CD4-positive, CD25-positive, alpha-beta regulatory T cell (primary cell): ENCODE measurements around the gene USP49. TPM values are rescaled to one million over a fixed set of nuclear protein-coding genes. Genes with fewer than 3 reads are reported as not detected.

ENCODE experiments used
- ATAC-seq, 2 donors: fragments of 150-1000 bp; cut with Tn5 transposase; one replicate each; pipeline ENCODE4 v1.10.0; 2021; ENCODE audit warnings: low read depth in 2 of 2, moderate number of reproducible peaks in 2 of 2, moderate library complexity in 1 of 2
- DNase-seq, 3 donors: peaks; one replicate each; pipeline versions ENCODE4 v3.0.0 to v3.0.0-alpha.2; 2012 to 2022; ENCODE audit warnings: mixed read lengths in 1 of 3
- H3K27ac ChIP-seq: one replicate; pipeline ENCODE4 v1.7.0; 2013; ENCODE audit warnings: mild to moderate bottlenecking, low read length; ENCODE audit not compliant: insufficient read depth, poor library complexity, severe bottlenecking
- H3K27me3 ChIP-seq: one replicate; pipeline ENCODE4 v1.7.0; 2013; ENCODE audit warnings: low read length; ENCODE audit not compliant: control insufficient read depth, insufficient read depth
- H3K36me3 ChIP-seq: one replicate; pipeline ENCODE4 v1.7.0; 2013; ENCODE audit warnings: mild to moderate bottlenecking, low read length, moderate library complexity; ENCODE audit not compliant: control insufficient read depth, insufficient read depth
- H3K4me1 ChIP-seq: 2 replicates; pipeline ENCODE4 v1.7.0; 2013; ENCODE audit warnings: mild to moderate bottlenecking, low read length; ENCODE audit not compliant: insufficient read depth, control insufficient read depth, poor library complexity, severe bottlenecking
- H3K4me3 ChIP-seq: one replicate; pipeline ENCODE4 v1.7.0; 2013; ENCODE audit warnings: low read depth, mild to moderate bottlenecking, low read length, moderate library complexity
- H3K9me3 ChIP-seq, 2 experiments: 1 replicate in 1 of 2; 2 replicates in 1 of 2; pipeline ENCODE4 v1.7.0; 2013; ENCODE audit warnings: low read length in 2 of 2, mild to moderate bottlenecking in 1 of 2, moderate library complexity in 1 of 2; ENCODE audit not compliant: control insufficient read depth in 2 of 2
- H3K27ac Mint-ChIP-seq, 3 donors: one replicate each; pipeline ENCODE4 v1.8.0; 2020 to 2022; ENCODE audit warnings: mild to moderate bottlenecking in 3 of 3, mixed read lengths in 3 of 3, moderate library complexity in 2 of 3
- H3K27me3 Mint-ChIP-seq: one replicate; pipeline ENCODE4 v1.8.0; 2022; ENCODE audit warnings: mild to moderate bottlenecking, mixed read lengths
- H3K36me3 Mint-ChIP-seq: one replicate; pipeline ENCODE4 v1.8.0; 2020; ENCODE audit warnings: mixed read lengths
- H3K4me1 Mint-ChIP-seq, 4 donors: one replicate each; pipeline ENCODE4 v1.8.0; 2020 to 2022; ENCODE audit warnings: mixed read lengths in 4 of 4, mild to moderate bottlenecking in 1 of 4
- H3K4me3 Mint-ChIP-seq, 4 donors: one replicate each; pipeline ENCODE4 v1.8.0; 2020 to 2022; ENCODE audit warnings: mild to moderate bottlenecking in 4 of 4, mixed read lengths in 4 of 4, moderate library complexity in 3 of 4
- H3K9me3 Mint-ChIP-seq, 7 donors: one replicate each; pipeline ENCODE4 v1.8.0; 2020 to 2022; ENCODE audit warnings: mixed read lengths in 7 of 7, mild to moderate bottlenecking in 3 of 7, moderate library complexity in 2 of 7
- polyA plus RNA-seq, 4 donors: library from polyadenylated mRNA; unstranded; fragments of 300-500 nt; fragmentation: Illumina TruSeq; gene quantifications; one replicate each; pipeline ENCODE4 v1.2.3, GENCODE V29; 2021
- total RNA-seq: library from RNA; stranded (reverse); gene quantifications from one replicate; pipeline ENCODE4 v1.2.3, GENCODE V29; 2022

Gene USP49
- total and polyA plus RNA-seq, 5 donors from 2014 or later: 0.34 to 2.9 (median 0.52) TPM

GRCh38 chr6:41859356-41859755, 35.8 kb downstream of the USP49 start:
- DNase-seq (no peak), ATAC-seq (no peak)
- H3K4me3 Mint-ChIP-seq: no peak overlapping the region
- Histone ChIP-seq H3K36me3 (no peaks in the 10 kb centered on the region), H3K27me3 (no peaks in the 10 kb centered on the region), H3K9me3 (no peaks in the 10 kb centered on the region), H3K4me1 (no peaks in the 10 kb centered on the region), H3K27ac (no peak overlapping the region), H3K4me3 (no peak overlapping the region)
- H3K27me3 Mint-ChIP-seq: no peaks in the 10 kb centered on the region
- no peaks in the 10 kb centered on the region for H3K36me3 Mint-ChIP-seq
- H3K9me3 Mint-ChIP-seq: no peaks in the 10 kb centered on the region
- H3K4me1 Mint-ChIP-seq: no peaks in the 10 kb centered on the region
- no peak overlapping the region for H3K27ac Mint-ChIP-seq

DNA sequence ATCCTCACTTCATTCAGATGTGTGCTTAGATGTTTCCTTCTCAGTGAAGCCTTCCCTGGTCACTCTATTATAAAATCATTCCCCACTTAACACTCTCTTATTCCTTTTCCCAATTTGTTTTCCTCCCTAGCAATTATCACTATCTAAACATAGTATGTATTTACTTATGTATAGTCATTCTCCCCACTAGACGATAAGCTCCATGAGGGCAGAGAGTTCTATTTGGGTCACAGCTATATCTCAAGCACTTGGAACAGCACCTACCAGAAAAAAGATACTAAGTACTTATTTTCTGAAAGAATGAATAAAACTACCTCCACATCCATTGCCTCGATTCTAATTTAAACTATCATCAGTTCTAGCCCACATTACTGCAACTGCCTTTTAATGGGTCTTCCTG, 36.5 kb downstream of the USP49 start:
- no peaks in the 10 kb centered on the region for H3K4me1 ChIP-seq
- H3K27me3 Mint-ChIP-seq: no peaks in the 10 kb centered on the region
- H3K27me3 ChIP-seq: no peaks in the 10 kb centered on the region
- no peaks in the 10 kb centered on the region for H3K9me3 Mint-ChIP-seq
- no peak overlapping the region for H3K27ac Mint-ChIP-seq
- H3K4me3 Mint-ChIP-seq: no peak overlapping the region
- no peak for ATAC-seq
- DNase-seq: no peak
- H3K36me3 Mint-ChIP-seq: no peaks in the 10 kb centered on the region
- H3K9me3 ChIP-seq: no peaks in the 10 kb centered on the region
- H3K27ac ChIP-seq: no peak overlapping the region
- H3K36me3 ChIP-seq: no peaks in the 10 kb centered on the region
- no peaks in the 10 kb centered on the region for H3K4me1 Mint-ChIP-seq
- H3K4me3 ChIP-seq: no peak overlapping the region

DNA sequence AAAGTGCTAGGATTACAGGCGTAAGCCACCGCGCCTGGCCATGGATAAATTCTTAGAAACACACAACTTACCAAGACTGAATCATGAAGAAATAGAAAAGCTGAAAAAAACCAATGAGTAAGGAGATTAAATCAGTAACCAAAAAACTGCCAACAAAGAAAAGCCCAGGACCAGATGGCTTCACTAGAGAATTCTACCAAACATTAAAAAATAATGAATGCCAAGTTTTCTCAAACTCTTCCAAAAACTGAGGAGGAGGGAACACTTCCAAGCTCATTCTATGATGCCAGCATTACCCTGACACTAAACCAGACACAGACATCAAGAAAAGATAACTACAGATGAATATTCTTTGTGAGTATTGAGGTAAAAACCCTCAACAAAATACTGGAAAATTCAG, 44.3 kb downstream of the USP49 start:
- Histone ChIP-seq H3K4me3 (no peak overlapping the region), H3K36me3 (no peaks in the 10 kb centered on the region), H3K9me3 (no peaks in the 10 kb centered on the region), H3K27ac (no peak overlapping the region), H3K27me3 (no peaks in the 10 kb centered on the region), H3K4me1 (no peaks in the 10 kb centered on the region)
- peaks cover 0 to 7% (median 5%) of the 10 kb centered on the region in 4 donors for H3K4me1 Mint-ChIP-seq
- H3K4me3 Mint-ChIP-seq: no peak overlapping the region
- ATAC-seq (no peak), DNase-seq (no peak)
- peaks cover 3% of the 10 kb centered on the region for H3K36me3 Mint-ChIP-seq
- no peaks in the 10 kb centered on the region for H3K27me3 Mint-ChIP-seq
- H3K9me3 Mint-ChIP-seq: no peaks in the 10 kb centered on the region
- H3K27ac Mint-ChIP-seq: no peak overlapping the region

DNA sequence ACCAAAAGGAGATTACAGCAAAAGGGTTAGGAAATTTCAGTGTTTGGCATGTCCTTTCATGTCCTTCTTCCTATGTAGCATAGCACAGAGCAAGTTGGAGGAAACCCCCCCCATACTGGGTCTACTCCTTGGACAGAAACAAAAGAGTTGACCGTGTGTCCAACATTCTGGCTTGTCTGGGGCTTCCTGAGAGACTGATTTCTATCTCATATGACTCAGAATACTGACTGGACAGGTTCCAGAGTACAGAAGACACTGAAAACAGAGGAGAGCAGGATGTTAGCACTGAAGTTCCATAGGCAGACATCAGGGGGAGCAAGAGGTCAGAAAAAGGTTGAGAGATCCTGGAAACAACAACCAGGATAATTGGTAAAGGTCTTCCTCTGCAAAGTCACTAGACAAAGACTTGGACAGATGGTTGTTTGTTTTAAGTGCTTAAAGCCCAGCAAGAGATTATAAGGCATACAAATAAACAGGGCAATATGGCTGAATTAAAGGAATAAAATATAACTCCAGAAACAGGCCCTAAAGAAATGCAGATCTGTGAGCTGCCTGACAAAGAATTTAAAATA, 48.4 kb downstream of the USP49 start:
- Mint-ChIP-seq H3K36me3 (peaks cover 3% of the 10 kb centered on the region), H3K4me3 (no peak overlapping the region), H3K27ac (no peak overlapping the region), H3K4me1 (peaks cover 0 to 7% (median 5%) of the 10 kb centered on the region in 4 donors), H3K9me3 (no peaks in the 10 kb centered on the region), H3K27me3 (no peaks in the 10 kb centered on the region)
- ATAC-seq (peak; percentile 55 to 58), DNase-seq (peak; percentile 27 to 70 (median 52))
- H3K9me3 ChIP-seq: no peaks in the 10 kb centered on the region
- H3K36me3 ChIP-seq: no peaks in the 10 kb centered on the region
- no peaks in the 10 kb centered on the region for H3K4me1 ChIP-seq
- no peaks in the 10 kb centered on the region for H3K27me3 ChIP-seq
- H3K27ac ChIP-seq: no peak overlapping the region
- H3K4me3 ChIP-seq: no peak overlapping the region

- Mint-ChIP-seq H3K4me1 (peaks cover 0 to 7% (median 5%) of the 10 kb centered on the region in 4 donors), H3K27me3 (no peaks in the 10 kb centered on the region), H3K4me3 (no peak overlapping the region), H3K9me3 (no peaks in the 10 kb centered on the region), H3K27ac (no peak overlapping the region), H3K36me3 (no peaks in the 10 kb centered on the region)
- Histone ChIP-seq H3K27ac (no peak overlapping the region), H3K9me3 (no peaks in the 10 kb centered on the region), H3K27me3 (no peaks in the 10 kb centered on the region), H3K36me3 (no peaks in the 10 kb centered on the region), H3K4me3 (no peak overlapping the region), H3K4me1 (no peaks in the 10 kb centered on the region)
- ATAC-seq (no peak), DNase-seq (no peak)
These were observed 52.0 kb downstream of the USP49 start for GRCh38 chr6:41843178-41843577.

- Histone ChIP-seq H3K9me3 (no peaks in the 10 kb centered on the region), H3K4me3 (no peak overlapping the region), H3K4me1 (no peaks in the 10 kb centered on the region), H3K36me3 (no peaks in the 10 kb centered on the region), H3K27ac (no peak overlapping the region), H3K27me3 (no peaks in the 10 kb centered on the region)
- no peaks in the 10 kb centered on the region for H3K36me3 Mint-ChIP-seq
- ATAC-seq: no peak
- no peak for DNase-seq
- H3K27me3 Mint-ChIP-seq: no peaks in the 10 kb centered on the region
- no peaks in the 10 kb centered on the region for H3K9me3 Mint-ChIP-seq
- no peaks in the 10 kb centered on the region for H3K4me1 Mint-ChIP-seq
- no peak overlapping the region for H3K4me3 Mint-ChIP-seq
- H3K27ac Mint-ChIP-seq: no peak overlapping the region
These were observed 54.8 kb downstream of the USP49 start for GRCh38 chr6:41840326-41840725.

GRCh38 chr6:41836660-41837052, 58.5 kb downstream of the USP49 start:
- no peaks in the 10 kb centered on the region for H3K36me3 ChIP-seq
- Mint-ChIP-seq H3K27ac (no peak overlapping the region), H3K36me3 (no peaks in the 10 kb centered on the region), H3K4me1 (peaks cover 0 to 5% (median 0%) of the 10 kb centered on the region in 4 donors), H3K4me3 (no peak overlapping the region), H3K9me3 (no peaks in the 10 kb centered on the region), H3K27me3 (no peaks in the 10 kb centered on the region)
- H3K9me3 ChIP-seq: no peaks in the 10 kb centered on the region
- H3K4me3 ChIP-seq: no peak overlapping the region
- no peaks in the 10 kb centered on the region for H3K27me3 ChIP-seq
- H3K27ac ChIP-seq: no peak overlapping the region
- DNase-seq (no peak), ATAC-seq (no peak)
- H3K4me1 ChIP-seq: no peaks in the 10 kb centered on the region

GRCh38 chr6:41836022-41836659, 59.0 kb downstream of the USP49 start:
- H3K36me3 Mint-ChIP-seq: no peaks in the 10 kb centered on the region
- H3K4me1 ChIP-seq: no peaks in the 10 kb centered on the region
- no peak overlapping the region for H3K27ac ChIP-seq
- ATAC-seq (no peak), DNase-seq (no peak)
- H3K9me3 Mint-ChIP-seq: no peaks in the 10 kb centered on the region
- H3K4me3 Mint-ChIP-seq: no peak overlapping the region
- no peak overlapping the region for H3K4me3 ChIP-seq
- no peak overlapping the region for H3K27ac Mint-ChIP-seq
- H3K36me3 ChIP-seq: no peaks in the 10 kb centered on the region
- H3K4me1 Mint-ChIP-seq: peaks cover 0 to 7% (median 0%) of the 10 kb centered on the region in 4 donors
- H3K9me3 ChIP-seq: no peaks in the 10 kb centered on the region
- no peaks in the 10 kb centered on the region for H3K27me3 ChIP-seq
- H3K27me3 Mint-ChIP-seq: no peaks in the 10 kb centered on the region
